ENCODE measurements around the gene KRTAP20-4. TPM values are rescaled to one million over a fixed set of nuclear protein-coding genes. Genes with fewer than 3 reads are reported as not detected.

Gene KRTAP20-4
- total and polyA plus RNA-seq, 10 of the 15 experiments (the other 5 are each of a cell fraction or from before 2014, with no cell fraction given): not detected

- H3K36me3 ChIP-seq (ENCODE audit: control insufficient read depth in 2 of 2, insufficient read depth in 2 of 2, low read length in 1 of 2): no peaks in the 10 kb centered on the region
- no peak overlapping the region for H3K4me3 ChIP-seq
- no peak for ATAC-seq
- H3K79me2 ChIP-seq (ENCODE audit: control insufficient read depth, insufficient read depth, low read length): no peaks in the 10 kb centered on the region
- H3K27me3 ChIP-seq (replicated peaks in 1 of 2; ENCODE audit: control insufficient read depth in 2 of 2, insufficient read depth in 2 of 2, low read length in 1 of 2): no peaks in the 10 kb centered on the region
- no peaks in the 10 kb centered on the region for H3K9me3 ChIP-seq (replicated peaks; ENCODE audit: control insufficient read depth, insufficient read depth, low read length)
- H3K9ac ChIP-seq (ENCODE audit: control insufficient read depth, insufficient read depth, low read length): no peak overlapping the region
- no peak for FAIRE-seq
- BruUV-seq (replicated peaks): no TSS peak
- no peak overlapping the region for H3K4me2 ChIP-seq (ENCODE audit: control insufficient read depth, insufficient read depth)
- ChIA-PET CTCF (no interaction called here), POLR2A (no interaction called here), RAD21 (ENCODE audit: unreplicated experiment) (no interaction called here), SMC1A (ENCODE audit: uncharacterized antibody, unreplicated experiment) (no interaction called here)
- H2AFZ ChIP-seq (ENCODE audit: control insufficient read depth, low read depth, low read length): no peak overlapping the region
- intact Hi-C loops (cut with micrococcal nuclease; ENCODE audit: unreplicated experiment) (no loop called here), in situ Hi-C loops (cut with MboI) (no loop called here)
- H3K27ac ChIP-seq (ENCODE audit: control insufficient read depth, insufficient read depth): no peak overlapping the region
- WGBS (ENCODE audit: insufficient coverage, insufficient replicate concordance, low lambda C conversion rate, missing lambda C conversion rate): 0% methylated on average over 1 of the region's 1 CpG
- no peak for TF ChIP-seq SUPT20H (IDR thresholded peaks at IDR 0.05; ENCODE audit: borderline replicate concordance, control insufficient read depth, low read depth, low read length)
- TF ChIP-seq CHD4 (IDR thresholded peaks at IDR 0.05): no peak
- no peak for TF ChIP-seq ZSCAN29 (IDR thresholded peaks at IDR 0.05)
- no peak for TF ChIP-seq HDGF (IDR thresholded peaks at IDR 0.05)
- no peak for TF ChIP-seq ZNF384 (IDR thresholded peaks at IDR 0.05; ENCODE audit: borderline replicate concordance, low read depth, low read length)
- no peak for TF ChIP-seq CREM (IDR thresholded peaks at IDR 0.05; ENCODE audit: low read depth)
- TF ChIP-seq ATF7 (IDR thresholded peaks at IDR 0.05; ENCODE audit: low read depth): no peak
- TF ChIP-seq CBX5 (IDR thresholded peaks at IDR 0.05; ENCODE audit: low read depth): no peak
- no peak for TF ChIP-seq EGR1 (IDR thresholded peaks at IDR 0.05; ENCODE audit: borderline replicate concordance in 1 of 2, low read depth in 2 of 2, low read length in 2 of 2)
- TF ChIP-seq SPI1 (IDR thresholded peaks at IDR 0.05; ENCODE audit: borderline replicate concordance, insufficient read depth, low read depth, low read length): no peak
- TF ChIP-seq ZBTB33 (IDR thresholded peaks at IDR 0.05): no peak
- TF ChIP-seq NFYA (IDR thresholded peaks at IDR 0.05; ENCODE audit: borderline replicate concordance, low read depth, low read length): no peak
- no peaks in the 10 kb centered on the region for H3K4me1 ChIP-seq (ENCODE audit: control insufficient read depth, insufficient read depth, low read length)
- DNase-seq (ENCODE audit: low read depth, low spot score): no peak
- H4K20me1 ChIP-seq (ENCODE audit: control insufficient read depth, insufficient read depth): no peaks in the 10 kb centered on the region
Observed at GRCh38 chr21:30579346-30579745, 41.1 kb upstream of the KRTAP20-4 start.
